ENCODE results near the gene GRID1. TPM values are rescaled to one million over a fixed set of nuclear protein-coding genes. Genes with fewer than 3 reads are reported as not detected.
"Not testable (repeated sequence)": the region's sequence is repeated elsewhere in the genome, so short reads cannot be mapped to it uniquely, and the experiment has no call there.

GRID1 gene
- total RNA-seq, 1 donor from 2014 or later: 0.20 TPM

DNA sequence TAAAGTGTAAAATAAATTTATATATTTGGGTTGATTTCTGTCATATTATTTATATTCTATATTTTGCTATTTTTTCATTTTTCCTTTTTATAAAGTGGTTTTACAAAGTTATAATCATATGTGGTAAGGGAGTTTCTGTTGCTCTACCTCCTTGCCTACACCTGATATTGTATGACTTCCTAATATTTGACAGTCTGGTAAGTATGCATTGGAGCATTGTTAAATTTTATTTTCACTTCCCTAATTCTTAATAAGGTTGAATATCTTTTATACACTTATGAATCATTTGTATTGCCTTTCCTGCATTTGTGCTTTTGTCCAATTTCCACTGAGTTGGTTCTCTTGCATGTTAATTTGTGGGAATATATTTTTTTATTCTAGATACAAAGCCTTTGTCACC lies 492.4 kb downstream of the GRID1 start:
- DNase-seq (ENCODE audit: low read depth): no peak

- DNase-seq (ENCODE audit: low read depth): no peak
Observed at GRCh38 chr10:85873063-85873462, 493.5 kb downstream of the GRID1 start.

GRCh38 chr10:85868627-85869499 lies 497.7 kb downstream of the GRID1 start:
- DNase-seq (ENCODE audit: low read depth): no peak

DNA sequence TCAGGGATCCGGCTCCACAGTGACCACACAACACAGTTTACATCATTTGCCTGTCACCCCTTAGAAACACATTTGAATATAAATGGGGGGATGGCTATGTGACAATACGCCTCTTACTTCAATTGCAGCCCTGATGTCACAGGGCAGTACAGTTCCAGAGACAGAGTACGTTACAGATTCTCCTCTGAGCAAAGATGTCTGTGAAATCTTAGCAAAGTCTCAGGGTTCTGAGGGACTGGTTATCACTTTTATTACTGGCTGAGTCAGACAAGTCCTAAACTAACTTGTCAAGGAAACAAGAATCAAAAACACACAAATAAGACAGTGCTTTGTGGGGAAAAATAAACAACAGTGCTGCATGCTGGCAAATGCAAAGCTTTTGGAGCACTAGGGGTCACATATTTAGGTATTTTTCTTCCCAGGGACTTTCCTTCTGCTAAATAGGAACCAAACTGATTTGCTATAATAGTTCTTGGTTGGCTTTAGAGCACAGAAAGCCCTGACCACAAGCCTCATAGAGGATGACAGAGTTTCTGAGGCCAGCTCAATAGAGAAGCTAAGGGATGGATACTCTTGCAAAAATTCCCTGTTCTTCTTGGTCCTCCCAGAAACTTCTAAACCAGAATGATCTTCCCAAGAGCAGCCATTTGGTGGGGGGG lies 501.6 kb downstream of the GRID1 start:
- no peak for DNase-seq (ENCODE audit: low read depth)

GRCh38 chr10:85864173-85864549 lies 502.4 kb downstream of the GRID1 start:
- no peak for DNase-seq (ENCODE audit: low read depth)

- DNase-seq (ENCODE audit: low read depth): no peak
Observed at GRCh38 chr10:85863301-85864172, 503.1 kb downstream of the GRID1 start.

- no peak for DNase-seq (ENCODE audit: low read depth)
Observed at GRCh38 chr10:85862771-85863170, 503.8 kb downstream of the GRID1 start.

GRCh38 chr10:85861513-85862197 lies 504.9 kb downstream of the GRID1 start:
- DNase-seq (ENCODE audit: low read depth): no peak

DNA sequence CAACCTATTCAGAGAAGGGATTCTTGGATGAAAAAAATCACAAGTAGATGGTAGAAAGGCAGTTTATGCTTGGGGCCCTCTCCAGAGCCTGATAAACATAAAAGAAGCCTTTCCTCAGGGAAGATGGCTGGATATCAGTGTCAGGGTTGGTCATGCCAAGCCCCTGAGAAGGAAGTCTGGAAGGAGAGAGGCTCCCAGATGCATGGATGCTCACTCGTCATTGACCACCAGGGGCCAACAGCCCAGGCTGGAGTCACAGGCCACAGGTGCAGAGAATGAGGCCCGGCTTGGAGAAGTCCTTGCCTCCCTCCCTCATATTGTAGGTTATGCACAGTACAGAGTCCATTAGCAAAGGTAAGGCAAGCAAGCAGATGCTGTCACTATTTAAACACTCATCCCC lies 506.7 kb downstream of the GRID1 start:
- no peak for DNase-seq (ENCODE audit: low read depth)

DNA sequence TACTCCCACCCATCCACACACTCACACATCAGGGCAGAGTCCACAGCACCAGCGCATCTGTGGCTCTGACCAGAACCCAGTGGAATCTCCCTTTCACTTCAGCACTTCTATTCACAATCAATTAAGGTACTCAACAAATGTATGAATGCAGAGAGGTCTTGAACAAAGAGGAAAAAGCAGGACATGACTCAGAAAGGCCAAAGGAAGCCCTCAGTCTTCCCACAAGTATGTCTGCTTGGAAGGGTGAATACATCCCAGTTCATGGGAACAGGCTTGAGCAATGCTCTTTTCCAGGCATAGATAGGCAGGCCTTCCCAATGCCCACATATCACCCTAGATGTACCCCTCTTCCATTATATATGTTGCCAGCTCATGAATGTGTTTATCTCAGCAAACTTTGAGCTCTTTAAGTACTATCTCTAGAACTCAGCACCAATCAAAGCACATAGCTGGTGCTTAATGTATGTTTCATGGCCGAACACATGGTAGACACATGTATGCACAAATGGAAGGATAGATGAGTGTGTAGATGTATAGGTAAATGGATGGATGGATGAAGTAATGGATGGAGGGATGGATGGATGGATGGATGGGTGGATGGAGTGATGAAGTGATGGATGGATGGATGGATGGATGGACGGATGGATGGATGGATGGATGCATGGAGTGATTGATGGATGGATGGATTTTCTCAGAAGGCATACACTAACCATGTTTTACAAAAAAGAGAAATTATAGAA lies 507.6 kb downstream of the GRID1 start:
- DNase-seq (ENCODE audit: low read depth): no peak

- no peak for DNase-seq (ENCODE audit: low read depth)
Observed at GRCh38 chr10:85857791-85858190, 508.8 kb downstream of the GRID1 start.

DNA sequence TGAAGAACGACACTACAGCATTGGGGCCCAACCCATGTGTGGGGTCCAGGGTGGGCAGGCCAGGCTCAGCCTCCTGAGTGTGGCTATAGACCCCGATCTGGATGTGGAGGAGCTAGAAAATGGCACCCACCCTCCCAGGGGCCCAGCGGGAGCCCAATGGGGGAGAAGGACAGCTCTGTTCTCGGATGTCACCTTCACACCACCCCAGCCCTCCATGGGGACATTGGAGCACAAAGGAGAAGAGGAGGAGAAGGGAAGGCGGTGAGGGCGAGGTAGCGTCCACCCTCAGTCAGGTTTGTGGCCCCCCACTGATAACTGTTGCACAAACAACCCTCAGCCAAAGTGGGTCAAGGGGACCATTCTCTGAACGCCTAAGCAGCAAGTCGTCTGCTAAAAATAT lies 509.3 kb downstream of the GRID1 start:
- no peak for DNase-seq (ENCODE audit: low read depth)

DNA sequence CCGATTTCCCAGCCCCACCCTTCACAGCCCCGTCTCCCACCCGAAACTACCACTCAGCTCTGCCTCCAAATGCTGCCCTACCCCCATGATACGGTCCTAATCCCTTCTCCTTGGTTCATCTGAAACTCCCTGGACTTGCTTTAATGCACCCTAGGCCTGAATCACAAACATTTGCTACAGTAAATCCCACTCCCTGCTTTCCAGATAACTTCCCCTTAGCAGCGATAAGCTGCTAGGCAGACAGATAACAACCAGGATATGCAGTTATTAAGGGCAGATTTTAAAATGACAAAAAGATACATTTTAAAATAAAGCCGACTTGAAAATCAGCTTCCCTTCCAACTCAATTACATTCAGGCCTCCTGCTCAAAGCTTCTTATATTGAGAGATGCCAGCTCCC lies 514.7 kb downstream of the GRID1 start:
- no peak for DNase-seq (ENCODE audit: low read depth)

DNA sequence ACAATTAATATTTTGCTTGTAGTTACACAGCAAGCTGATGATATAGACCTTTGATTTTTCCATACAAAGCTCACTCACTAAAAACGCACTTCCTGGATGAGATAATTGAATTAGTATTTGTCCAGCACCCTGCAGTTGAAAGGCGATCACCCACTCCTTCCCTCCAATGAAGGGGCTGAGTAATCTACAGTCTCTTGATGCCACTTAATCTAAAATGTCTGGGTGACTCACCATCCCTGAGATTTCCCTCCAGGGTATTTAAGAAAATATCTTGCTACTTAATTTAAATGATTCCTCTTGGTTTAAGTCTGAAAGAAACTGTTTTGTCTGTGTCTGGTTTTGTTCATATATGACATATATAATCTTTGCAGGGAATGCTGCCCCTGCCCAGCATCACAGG lies 515.3 kb downstream of the GRID1 start:
- DNase-seq (ENCODE audit: low read depth): no peak

DNA sequence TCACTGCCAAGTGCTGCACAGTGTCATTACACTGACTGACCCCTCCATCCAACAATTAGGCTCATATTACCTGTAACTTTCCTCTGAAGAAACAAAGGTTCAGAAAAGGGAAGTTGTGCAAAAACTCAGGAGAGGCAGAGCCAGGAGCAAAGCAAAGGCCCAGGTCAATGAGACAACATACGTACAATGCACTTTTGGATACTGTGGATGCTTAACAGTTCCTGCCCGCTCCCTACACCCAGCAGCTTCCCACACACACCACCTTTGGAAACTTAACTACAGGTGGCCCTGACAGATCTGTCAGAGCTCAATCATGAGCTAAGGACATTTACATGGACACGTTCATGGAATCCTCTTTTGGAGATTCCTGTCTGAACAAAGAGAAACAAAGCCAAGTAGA lies 515.9 kb downstream of the GRID1 start:
- DNase-seq (ENCODE audit: low read depth): no peak

- no peak for DNase-seq (ENCODE audit: low read depth)
Observed at GRCh38 chr10:85849315-85849714, 517.3 kb downstream of the GRID1 start.

- no peak for DNase-seq (ENCODE audit: low read depth)
Observed at GRCh38 chr10:85848756-85849155, 517.8 kb downstream of the GRID1 start.

GRCh38 chr10:85847085-85847484 lies 519.5 kb downstream of the GRID1 start:
- no peak for DNase-seq (ENCODE audit: low read depth)

GRCh38 chr10:85838660-85839059 lies 527.9 kb downstream of the GRID1 start:
- not testable (repeated sequence) for DNase-seq (ENCODE audit: low read depth)

DNA sequence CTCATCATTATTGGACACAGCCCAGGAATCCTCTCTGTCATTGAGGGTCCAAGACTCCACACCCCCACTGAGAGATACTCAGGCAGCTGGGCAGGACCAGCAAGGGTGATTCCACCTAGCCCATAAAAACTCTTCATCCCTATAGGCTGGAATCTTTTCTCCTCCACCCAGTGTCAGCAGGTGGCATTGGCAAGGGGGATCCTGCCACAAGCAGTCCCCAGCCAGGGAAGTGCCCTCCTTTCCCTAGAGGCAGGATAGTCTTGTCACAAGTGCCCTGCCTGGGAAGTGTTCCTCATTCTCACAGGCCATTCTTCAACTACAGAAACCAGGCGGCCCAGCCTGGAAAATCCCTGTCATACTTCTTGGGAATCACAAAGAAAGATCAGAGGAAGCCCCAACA lies 533.6 kb downstream of the GRID1 start:
- no peak for DNase-seq (ENCODE audit: low read depth)

DNA sequence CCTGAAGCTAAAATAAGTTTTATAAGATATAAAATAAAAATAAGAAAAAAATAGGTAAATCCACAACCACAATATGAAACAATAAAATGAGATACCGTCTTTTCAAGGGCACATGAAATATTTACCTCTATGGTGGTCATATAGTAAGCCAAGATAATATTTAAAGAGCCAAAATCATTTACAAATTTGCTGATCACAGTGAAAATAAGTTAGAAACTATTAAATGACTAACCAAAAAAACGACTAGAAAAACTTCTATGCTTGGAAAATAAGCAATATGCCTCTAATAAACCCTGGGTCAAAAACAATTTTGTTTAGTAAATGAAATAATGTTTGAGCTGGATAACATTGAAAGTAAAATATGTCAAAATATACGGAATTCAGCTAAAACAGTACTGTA lies 535.2 kb downstream of the GRID1 start:
- DNase-seq (ENCODE audit: low read depth): no peak
